H1 (cell line): ENCODE data around the gene PGP. TPM values are rescaled to one million over a fixed set of nuclear protein-coding genes. Genes with fewer than 3 reads are reported as not detected.

ENCODE experiments used
- RBBP5 ChIP-seq: IDR thresholded peaks from 2 replicates; pipeline ENCODE4 v1.7.1; 2012; ENCODE audit warnings: low read depth, mild to moderate bottlenecking, inconsistent platforms, low read length, moderate library complexity, borderline replicate concordance
- polyA plus RNA-seq, 7 experiments: library from polyadenylated mRNA; depleted of rRNA in 3 of 7; stranded (reverse) in 5 of 7; unstranded in 2 of 7; fragments of >200 nt in 5 of 7; fragments of 200-250 nt in 2 of 7; gene quantifications; 1 replicate in 5 of 7; 2 replicates in 1 of 7; 4 replicates in 1 of 7; pipeline versions ENCODE4 v1.2.1 to v1.2.3, GENCODE V29; 2011 to 2013; ENCODE audit warnings: missing spikeins in 2 of 7, mixed read lengths in 2 of 7
- total RNA-seq: library from RNA; stranded (reverse); fragmentation: NEBNext Ultra II Directional; extraction: Animal tissue kit (Norgen Biotek cat#: 25700); gene quantifications from 2 replicates; pipeline ENCODE4 v1.2.1, GENCODE V29; 2021

The PGP gene
- total and polyA plus RNA-seq, 2 of the 8 experiments (the other 6 are each of a cell fraction or from before 2014, with no cell fraction given): 30.9 to 55.9 TPM

DNA sequence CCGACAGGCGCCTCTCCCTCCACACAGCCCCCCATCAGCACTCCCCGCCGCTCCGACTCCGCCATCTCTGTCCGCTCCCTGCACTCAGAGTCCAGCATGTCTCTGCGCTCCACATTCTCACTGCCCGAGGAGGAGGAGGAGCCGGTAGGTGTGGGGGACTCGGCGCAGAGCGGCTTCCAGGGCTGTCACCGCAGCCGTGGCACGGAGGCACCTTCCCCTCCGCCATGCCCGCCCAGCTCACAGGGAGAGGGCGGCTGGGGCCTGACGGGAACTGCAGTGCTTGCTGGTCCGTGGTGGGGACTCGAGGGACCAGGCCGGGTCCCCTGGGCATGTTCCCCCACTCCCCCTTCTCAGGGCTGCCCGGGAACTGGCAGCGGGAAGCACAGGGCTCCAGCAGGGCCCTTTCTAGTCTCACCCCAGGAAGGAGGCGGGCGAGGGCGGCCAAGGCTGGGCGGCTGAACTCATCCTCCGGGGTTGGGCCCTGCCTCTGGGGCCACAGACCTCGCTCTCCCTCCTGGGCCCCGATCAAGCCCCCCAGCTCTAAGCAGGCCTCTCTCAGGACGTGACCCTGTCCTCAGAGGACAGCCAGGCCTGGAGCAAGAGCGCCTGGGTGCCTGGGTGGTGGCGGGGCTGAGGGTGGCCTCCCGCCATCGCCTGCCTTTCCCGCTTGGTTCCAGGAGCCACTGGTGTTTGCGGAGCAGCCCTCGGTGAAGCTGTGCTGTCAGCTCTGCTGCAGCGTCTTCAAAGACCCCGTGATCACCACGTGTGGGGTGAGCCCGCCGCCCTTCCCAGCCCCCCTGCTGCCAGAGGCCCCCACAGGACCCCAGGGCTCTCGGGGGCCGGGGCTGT is 43.8 kb downstream of the PGP start (continued):
- no peak for TF ChIP-seq RBBP5
